Spinal cord (tissue), 10 donors: Measurements from ENCODE around the gene LIPK. TPM values are rescaled to one million over a fixed set of nuclear protein-coding genes. Genes with fewer than 3 reads are reported as not detected.

ENCODE experiments used
- DNase-seq, 6 donors: peaks; one replicate each; pipeline versions ENCODE4 v3.0.0 to v3.0.0-alpha.2; 2013 to 2015; ENCODE audit warnings: low spot score in 6 of 6, low read depth in 4 of 6
- H3K27ac ChIP-seq: one replicate; pipeline ENCODE4 v1.5.1; 2013; ENCODE audit warnings: low read depth, low read length, control low read depth
- H3K27me3 ChIP-seq: one replicate; pipeline ENCODE4 v1.6.1; 2013; ENCODE audit warnings: low read length; ENCODE audit not compliant: control insufficient read depth, insufficient read depth
- H3K36me3 ChIP-seq: one replicate; pipeline ENCODE4 v1.6.1; 2013; ENCODE audit warnings: low read length; ENCODE audit not compliant: control insufficient read depth, insufficient read depth
- H3K4me1 ChIP-seq: one replicate; pipeline ENCODE4 v1.6.1; 2013; ENCODE audit warnings: low read length; ENCODE audit not compliant: control insufficient read depth, insufficient read depth
- H3K4me3 ChIP-seq: one replicate; pipeline ENCODE4 v1.5.1; 2013; ENCODE audit warnings: low read depth, low read length, control low read depth
- H3K9me3 ChIP-seq: one replicate; pipeline ENCODE4 v1.6.1; 2013; ENCODE audit warnings: low read length; ENCODE audit not compliant: control insufficient read depth, insufficient read depth
- WGBS: methylation state at CpG from one replicate; pipeline ENCODE4 v1.1.5; 2013; ENCODE audit warnings: missing lambda C conversion rate; ENCODE audit not compliant: insufficient coverage; 5-methylcytosine and 5-hydroxymethylcytosine counted together
- polyA plus RNA-seq, 2 donors: library from polyadenylated mRNA; unstranded; fragments of 120-200 nt; gene quantifications; one replicate each; pipeline ENCODE4 v1.2.1, GENCODE V29; 2013; ENCODE audit not compliant: insufficient read length in 2 of 2
- total RNA-seq, 2 donors: library from RNA; depleted of rRNA in 1 of 2; stranded (reverse); fragments of 120-200 nt in 1 of 2; fragments of >200 nt in 1 of 2; gene quantifications; one replicate each; pipeline versions ENCODE4 v1.2.3 to v1.2.4, GENCODE V29; 2013 to 2014
- donor health status: healthy.

LIPK gene
- total and polyA plus RNA-seq, 4 donors: not detected

- H3K9me3 ChIP-seq: no peaks in the 10 kb centered on the region
- no CpG with 5 or more reads among the region's 2 CpGs for WGBS
- H3K27ac ChIP-seq: no peak overlapping the region
- H3K4me1 ChIP-seq: no peaks in the 10 kb centered on the region
- no peak overlapping the region for H3K4me3 ChIP-seq
- DNase-seq: no peak
- H3K27me3 ChIP-seq: no peaks in the 10 kb centered on the region
- no peaks in the 10 kb centered on the region for H3K36me3 ChIP-seq
Measured at GRCh38 chr10:88672041-88672440, 34.0 kb upstream of the LIPK start.

- no peaks in the 10 kb centered on the region for H3K9me3 ChIP-seq
- no peak overlapping the region for H3K27ac ChIP-seq
- H3K4me1 ChIP-seq: no peaks in the 10 kb centered on the region
- WGBS: 71% methylated on average over 1 of the region's 4 CpGs
- no peaks in the 10 kb centered on the region for H3K36me3 ChIP-seq
- H3K4me3 ChIP-seq: no peak overlapping the region
- no peaks in the 10 kb centered on the region for H3K27me3 ChIP-seq
- DNase-seq: no peak
Measured at GRCh38 chr10:88676283-88677060, 29.6 kb upstream of the LIPK start.

- H3K4me3 ChIP-seq: no peak overlapping the region
- H3K4me1 ChIP-seq: no peaks in the 10 kb centered on the region
- no peak overlapping the region for H3K27ac ChIP-seq
- H3K27me3 ChIP-seq: no peaks in the 10 kb centered on the region
- no peaks in the 10 kb centered on the region for H3K36me3 ChIP-seq
- no peak for DNase-seq
- H3K9me3 ChIP-seq: no peaks in the 10 kb centered on the region
- 100% methylated on average over 1 of the region's 4 CpGs for WGBS
Measured at GRCh38 chr10:88680958-88681357, 25.1 kb upstream of the LIPK start.

- no peaks in the 10 kb centered on the region for H3K4me1 ChIP-seq
- no peak for DNase-seq
- H3K4me3 ChIP-seq: no peak overlapping the region
- H3K9me3 ChIP-seq: no peaks in the 10 kb centered on the region
- H3K27me3 ChIP-seq: no peaks in the 10 kb centered on the region
- no peaks in the 10 kb centered on the region for H3K36me3 ChIP-seq
- H3K27ac ChIP-seq: no peak overlapping the region
- WGBS: 100% methylated on average over 1 of the region's 4 CpGs
Measured at GRCh38 chr10:88682491-88682890, 23.6 kb upstream of the LIPK start.

GRCh38 chr10:88687853-88688467 is 18.1 kb upstream of the LIPK start:
- no peaks in the 10 kb centered on the region for H3K9me3 ChIP-seq
- peak in 2 of 6 donors; percentile 8 to 42 for DNase-seq

GRCh38 chr10:88689366-88689765 is 16.7 kb upstream of the LIPK start:
- Histone ChIP-seq H3K36me3 (no peaks in the 10 kb centered on the region), H3K9me3 (no peaks in the 10 kb centered on the region), H3K4me3 (no peak overlapping the region), H3K27ac (no peak overlapping the region), H3K27me3 (no peaks in the 10 kb centered on the region), H3K4me1 (no peaks in the 10 kb centered on the region)
- 86% methylated on average over 6 of the region's 6 CpGs for WGBS
- no peak for DNase-seq

More at GRCh38 chr10:88687853-88688467, 18.1 kb upstream of the LIPK start:
- Histone ChIP-seq H3K4me3 (no peak overlapping the region), H3K36me3 (no peaks in the 10 kb centered on the region), H3K4me1 (no peaks in the 10 kb centered on the region), H3K27ac (no peak overlapping the region), H3K27me3 (no peaks in the 10 kb centered on the region)

- DNase-seq: peak in 3 of 6 donors; percentile 1 to 24 (median 14)
- Histone ChIP-seq H3K27me3 (no peaks in the 10 kb centered on the region), H3K36me3 (no peaks in the 10 kb centered on the region), H3K4me3 (no peak overlapping the region), H3K9me3 (no peaks in the 10 kb centered on the region), H3K27ac (no peak overlapping the region), H3K4me1 (no peaks in the 10 kb centered on the region)
- WGBS: no CpG with 5 or more reads among the region's 4 CpGs
Measured at GRCh38 chr10:88693392-88694020, 12.5 kb upstream of the LIPK start.

GRCh38 chr10:88702848-88703597 is 3.0 kb upstream of the LIPK start:
- Histone ChIP-seq H3K4me1 (no peaks in the 10 kb centered on the region), H3K9me3 (no peaks in the 10 kb centered on the region), H3K27me3 (no peaks in the 10 kb centered on the region), H3K4me3 (no peak overlapping the region), H3K36me3 (no peaks in the 10 kb centered on the region), H3K27ac (no peak overlapping the region)
- DNase-seq: no peak
- whole genome bisulfite sequencing: 100% methylated on average over 1 of the region's 4 CpGs

GRCh38 chr10:88707429-88708155 is 1.5 kb downstream of the LIPK start:
- H3K36me3 ChIP-seq: no peaks in the 10 kb centered on the region
- H3K4me3 ChIP-seq: no peak overlapping the region
- no CpG with 5 or more reads among the region's 2 CpGs for WGBS
- DNase-seq: no peak
- H3K27me3 ChIP-seq: no peaks in the 10 kb centered on the region
- H3K9me3 ChIP-seq: no peaks in the 10 kb centered on the region
- H3K4me1 ChIP-seq: no peaks in the 10 kb centered on the region
- H3K27ac ChIP-seq: no peak overlapping the region
